Measurements from ENCODE around the gene LCE2A. TPM values are rescaled to one million over a fixed set of nuclear protein-coding genes. Genes with fewer than 3 reads are reported as not detected.
"Not testable (repeated sequence)": the region's sequence is repeated elsewhere in the genome, so short reads cannot be mapped to it uniquely, and the experiment has no call there.

LCE2A gene
- total RNA-seq, 1 experiment from 2014 or later: not detected

- no peaks in the 10 kb centered on the region for H3K9me3 Mint-ChIP-seq (ENCODE audit: unreplicated experiment)
Observed at GRCh38 chr1:152657677-152658076, 40.5 kb upstream of the LCE2A start.

GRCh38 chr1:152658649-152659048 lies 39.5 kb upstream of the LCE2A start:
- DNase-seq: no peak
- peaks cover 1% of the 10 kb centered on the region for H3K27me3 ChIP-seq (replicated peaks; ENCODE audit: control insufficient read depth, insufficient read depth, low read length)
- Mint-ChIP-seq H3K4me1 (ENCODE audit: low read depth, unreplicated experiment) (no peaks in the 10 kb centered on the region), H3K27me3 (ENCODE audit: insufficient read depth, unreplicated experiment) (peaks cover 6% of the 10 kb centered on the region), H3K9me3 (ENCODE audit: unreplicated experiment) (no peaks in the 10 kb centered on the region), H3K27ac (ENCODE audit: unreplicated experiment) (no peak overlapping the region), H3K36me3 (ENCODE audit: insufficient read depth, unreplicated experiment) (no peaks in the 10 kb centered on the region), H3K4me3 (ENCODE audit: unreplicated experiment) (no peak overlapping the region)
- no peak overlapping the region for H3K4me3 ChIP-seq (ENCODE audit: low read depth, low read length)
- BruUV-seq (replicated peaks): no TSS peak
- ChIA-PET POLR2A (no interaction called here), CTCF (no interaction called here)
- intact Hi-C loops (cut with micrococcal nuclease; ENCODE audit: unreplicated experiment): loop anchor here (10.0 kb wide), 1 partner anchor 266 kb away; no protein-coding TSS in a partner anchor
- H3K36me3 ChIP-seq (ENCODE audit: control insufficient read depth, insufficient read depth, low read length): no peaks in the 10 kb centered on the region
- no peaks in the 10 kb centered on the region for H3K9me3 ChIP-seq
- no peaks in the 10 kb centered on the region for H3K4me1 ChIP-seq
- no peak for TF ChIP-seq CTCF (IDR thresholded peaks at IDR 0.05; ENCODE audit: insufficient read depth in 1 of 2, low read depth in 1 of 2, low read length in 1 of 2, severe bottlenecking in 1 of 2, unreplicated experiment in 1 of 2)

More at GRCh38 chr1:152657677-152658076, 40.5 kb upstream of the LCE2A start:
- Histone ChIP-seq H3K9me3 (no peaks in the 10 kb centered on the region), H3K27me3 (replicated peaks; ENCODE audit: control insufficient read depth, insufficient read depth, low read length) (no peaks in the 10 kb centered on the region; the same call in none of the 2 replicates), H3K36me3 (ENCODE audit: control insufficient read depth, insufficient read depth, low read length) (no peaks in the 10 kb centered on the region), H3K4me1 (no peaks in the 10 kb centered on the region), H3K4me3 (ENCODE audit: low read depth, low read length) (no peak overlapping the region)
- BruUV-seq (replicated peaks): no TSS peak
- POLR2A ChIA-PET: no interaction called here
- CTCF ChIA-PET: no interaction called here
- DNase-seq: no peak
- no peak for TF ChIP-seq CTCF (IDR thresholded peaks at IDR 0.05; ENCODE audit: insufficient read depth in 1 of 2, low read depth in 1 of 2, low read length in 1 of 2, severe bottlenecking in 1 of 2, unreplicated experiment in 1 of 2)
- Mint-ChIP-seq H3K27ac (ENCODE audit: unreplicated experiment) (no peak overlapping the region), H3K27me3 (ENCODE audit: insufficient read depth, unreplicated experiment) (peaks cover 8% of the 10 kb centered on the region), H3K4me1 (ENCODE audit: low read depth, unreplicated experiment) (no peaks in the 10 kb centered on the region), H3K4me3 (ENCODE audit: unreplicated experiment) (no peak overlapping the region), H3K36me3 (ENCODE audit: insufficient read depth, unreplicated experiment) (no peaks in the 10 kb centered on the region)
- intact Hi-C loops (cut with micrococcal nuclease; ENCODE audit: unreplicated experiment): loop anchor here (10.0 kb wide), 1 partner anchor 267 kb away; no protein-coding TSS in a partner anchor

GRCh38 chr1:152663098-152663497 lies 35.0 kb upstream of the LCE2A start, which contains the start of gene LCE2D:
LCE2D (plus strand) TSS chr1:152663380; CDS start chr1:152664106, 726 bp downstream.
- Histone ChIP-seq H3K27me3 (replicated peaks; ENCODE audit: control insufficient read depth, insufficient read depth, low read length) (peaks cover 1% of the 10 kb centered on the region; the same call in 1 of the 2 replicates), H3K36me3 (ENCODE audit: control insufficient read depth, insufficient read depth, low read length) (no peaks in the 10 kb centered on the region), H3K9me3 (no peaks in the 10 kb centered on the region), H3K4me1 (no peaks in the 10 kb centered on the region), H3K4me3 (ENCODE audit: low read depth, low read length) (no peak within 1 kb of the TSS)
- H3K36me3 Mint-ChIP-seq (ENCODE audit: insufficient read depth, unreplicated experiment): no peaks in the 10 kb centered on the region
- TF ChIP-seq CTCF (IDR thresholded peaks at IDR 0.05; ENCODE audit: insufficient read depth in 1 of 2, low read depth in 1 of 2, low read length in 1 of 2, severe bottlenecking in 1 of 2, unreplicated experiment in 1 of 2): no peak
- CTCF ChIA-PET: no interaction called here
- intact Hi-C loops (cut with micrococcal nuclease; ENCODE audit: unreplicated experiment): no loop called here
- DNase-seq: no peak
- BruUV-seq (replicated peaks): no TSS peak
- H3K4me3 Mint-ChIP-seq (ENCODE audit: unreplicated experiment): no peak within 1 kb of the TSS
- POLR2A ChIA-PET: no interaction called here
- no peak within 1 kb of the TSS for H3K27ac Mint-ChIP-seq (ENCODE audit: unreplicated experiment)
- peaks cover 11% of the 10 kb centered on the region for H3K27me3 Mint-ChIP-seq (ENCODE audit: insufficient read depth, unreplicated experiment)
- no peaks in the 10 kb centered on the region for H3K9me3 Mint-ChIP-seq (ENCODE audit: unreplicated experiment)
- no peaks in the 10 kb centered on the region for H3K4me1 Mint-ChIP-seq (ENCODE audit: low read depth, unreplicated experiment)

- H3K36me3 Mint-ChIP-seq (ENCODE audit: insufficient read depth, unreplicated experiment); BruUV-seq (replicated peaks); H3K4me1 ChIP-seq; H3K36me3 ChIP-seq (ENCODE audit: control insufficient read depth, insufficient read depth, low read length); H3K4me3 Mint-ChIP-seq (ENCODE audit: unreplicated experiment); H3K4me1 Mint-ChIP-seq (ENCODE audit: low read depth, unreplicated experiment); H3K27me3 ChIP-seq (replicated peaks; ENCODE audit: control insufficient read depth, insufficient read depth, low read length); intact Hi-C loops (cut with micrococcal nuclease; ENCODE audit: unreplicated experiment); H3K4me3 ChIP-seq (ENCODE audit: low read depth, low read length); DNase-seq; POLR2A ChIA-PET; CTCF ChIA-PET; H3K9me3 ChIP-seq; H3K9me3 Mint-ChIP-seq (ENCODE audit: unreplicated experiment); H3K27ac Mint-ChIP-seq (ENCODE audit: unreplicated experiment): not testable (repeated sequence)
- H3K27me3 Mint-ChIP-seq (ENCODE audit: insufficient read depth, unreplicated experiment): peaks cover 14% of the 10 kb centered on the region
Observed at GRCh38 chr1:152666171-152666570, 32.0 kb upstream of the LCE2A start.
